ENCODE measurements around the gene PARL. TPM values are rescaled to one million over a fixed set of nuclear protein-coding genes. Genes with fewer than 3 reads are reported as not detected.

PARL gene
- total and polyA plus RNA-seq, 10 of the 15 experiments (the other 5 are each of a cell fraction or from before 2014, with no cell fraction given), result 49.7 to 113 (median 77.2) TPM

GRCh38 chr3:183883291-183884096 is 1.2 kb downstream of the PARL start:
- FAIRE-seq (no peak), DNase-seq (ENCODE audit: low read depth, low spot score) (no peak), ATAC-seq (no peak)
- intact Hi-C loops (cut with micrococcal nuclease; ENCODE audit: unreplicated experiment), result loop anchor here (1.0 kb wide), 2 partner anchors 365 to 414 kb away; partner anchors contain the start of gene ALG3
- Histone ChIP-seq H3K27ac (ENCODE audit: control insufficient read depth, insufficient read depth) (peak overlapping the region; percentile 76), H3K4me2 (ENCODE audit: control insufficient read depth, insufficient read depth) (peak overlapping the region; percentile 98), H3K27me3 (replicated peaks in 1 of 2; ENCODE audit: control insufficient read depth in 2 of 2, insufficient read depth in 2 of 2, low read length in 1 of 2) (no peaks in the 10 kb centered on the region), H3K9me3 (replicated peaks; ENCODE audit: control insufficient read depth, insufficient read depth, low read length) (no peaks in the 10 kb centered on the region), H3K79me2 (ENCODE audit: control insufficient read depth, insufficient read depth, low read length) (peaks cover 48% of the 10 kb centered on the region), H3K4me3 (peak overlapping the region; percentile 94), H4K20me1 (ENCODE audit: control insufficient read depth, insufficient read depth) (no peaks in the 10 kb centered on the region; the same call in none of the 2 replicates), H2AFZ (ENCODE audit: control insufficient read depth, low read depth, low read length) (no peak overlapping the region), H3K9ac (ENCODE audit: control insufficient read depth, insufficient read depth, low read length) (peak overlapping the region; percentile 88), H3K4me1 (ENCODE audit: control insufficient read depth, insufficient read depth, low read length) (peaks cover 4% of the 10 kb centered on the region), H3K36me3 (ENCODE audit: control insufficient read depth in 2 of 2, insufficient read depth in 2 of 2, low read length in 1 of 2) (peaks cover 0 to 8% of the 10 kb centered on the region in 2 experiments; a peak in 2 of 4 replicates)
- ChIA-PET POLR2A (no interaction called here), SMC1A (ENCODE audit: uncharacterized antibody, unreplicated experiment) (interaction anchor here (0.8 to 2.3 kb wide), 10 partner anchors 8 to 761 kb away, joined by 3 to 9 read pairs (median 4); no protein-coding TSS in a partner anchor), CTCF (interaction anchor here (0.5 to 3.7 kb wide), 17 partner anchors 9 to 594 kb away, joined by 3 to 26 read pairs (median 4); partner anchors contain the start of gene ABCC5), RAD21 (ENCODE audit: unreplicated experiment) (interaction anchor here (1.0 to 2.2 kb wide), 9 partner anchors 12 to 1169 kb away, joined by 3 to 19 read pairs (median 4); partner anchors contain the start of gene ABCC5)
- in situ Hi-C loops (cut with MboI), result no loop called here
- BruUV-seq (replicated peaks), result TSS peak; percentile 71
- 60% methylated on average over 16 of the region's 16 CpGs for WGBS (ENCODE audit: insufficient coverage, insufficient replicate concordance, low lambda C conversion rate, missing lambda C conversion rate)
- peak; percentile 50; the same call in 1 of the 2 replicates for TF ChIP-seq ZBTB33 (IDR thresholded peaks at IDR 0.05)
- TF ChIP-seq PAX5 (IDR thresholded peaks at IDR 0.05; ENCODE audit: borderline replicate concordance, low read depth, low read length), result no peak
- no peak for TF ChIP-seq HDGF (IDR thresholded peaks at IDR 0.05)
- TF ChIP-seq ELK1 (IDR thresholded peaks at IDR 0.05; ENCODE audit: low read depth, low read length), result no peak
- no peak for TF ChIP-seq YBX1 (IDR thresholded peaks at IDR 0.05)
- TF ChIP-seq ZNF207 (IDR thresholded peaks at IDR 0.05; ENCODE audit: borderline replicate concordance), result no peak
- TF ChIP-seq KLF5 (IDR thresholded peaks at IDR 0.05; ENCODE audit: partially characterized antibody), result no peak
